Urothelium cell line (cell line): ENCODE data around the gene ALG12.
A peak's percentile ranks its signal among the peaks of the same experiment; 100 is the strongest.
"Not testable (repeated sequence)": the region's sequence is repeated elsewhere in the genome, so short reads cannot be mapped to it uniquely, and the experiment has no call there.

Experiments
- DNase-seq: peaks from one replicate; pipeline ENCODE4 v3.0.0; 2011; ENCODE audit warnings: low spot score, mixed read lengths
- FAIRE-seq: peaks from 2 replicates; lab custom pipeline; 2011; peaks lifted over from hg19 to GRCh38; lab: Jason Lieb, UNC

The ALG12 gene

DNA sequence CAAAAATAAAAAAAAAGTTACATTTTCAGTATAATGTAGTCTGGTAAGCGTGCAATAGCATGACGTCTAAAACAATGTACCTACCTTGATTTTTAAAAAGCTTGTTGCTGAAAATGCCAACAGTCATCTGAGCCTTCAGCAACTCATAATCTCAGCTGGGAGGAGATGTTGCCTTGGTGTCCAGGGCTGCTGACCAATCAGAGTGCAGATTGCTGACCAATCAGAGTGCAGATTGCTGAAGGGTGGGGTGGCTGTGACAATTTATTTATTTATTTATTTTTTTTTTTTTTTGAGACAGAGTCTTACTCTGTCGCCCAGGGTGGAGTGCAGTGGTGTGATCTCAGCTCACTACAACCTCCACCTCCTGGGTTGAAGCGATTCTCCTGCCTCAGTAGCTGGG lies 46.8 kb downstream of the ALG12 start:
- DNase-seq = no peak

DNA sequence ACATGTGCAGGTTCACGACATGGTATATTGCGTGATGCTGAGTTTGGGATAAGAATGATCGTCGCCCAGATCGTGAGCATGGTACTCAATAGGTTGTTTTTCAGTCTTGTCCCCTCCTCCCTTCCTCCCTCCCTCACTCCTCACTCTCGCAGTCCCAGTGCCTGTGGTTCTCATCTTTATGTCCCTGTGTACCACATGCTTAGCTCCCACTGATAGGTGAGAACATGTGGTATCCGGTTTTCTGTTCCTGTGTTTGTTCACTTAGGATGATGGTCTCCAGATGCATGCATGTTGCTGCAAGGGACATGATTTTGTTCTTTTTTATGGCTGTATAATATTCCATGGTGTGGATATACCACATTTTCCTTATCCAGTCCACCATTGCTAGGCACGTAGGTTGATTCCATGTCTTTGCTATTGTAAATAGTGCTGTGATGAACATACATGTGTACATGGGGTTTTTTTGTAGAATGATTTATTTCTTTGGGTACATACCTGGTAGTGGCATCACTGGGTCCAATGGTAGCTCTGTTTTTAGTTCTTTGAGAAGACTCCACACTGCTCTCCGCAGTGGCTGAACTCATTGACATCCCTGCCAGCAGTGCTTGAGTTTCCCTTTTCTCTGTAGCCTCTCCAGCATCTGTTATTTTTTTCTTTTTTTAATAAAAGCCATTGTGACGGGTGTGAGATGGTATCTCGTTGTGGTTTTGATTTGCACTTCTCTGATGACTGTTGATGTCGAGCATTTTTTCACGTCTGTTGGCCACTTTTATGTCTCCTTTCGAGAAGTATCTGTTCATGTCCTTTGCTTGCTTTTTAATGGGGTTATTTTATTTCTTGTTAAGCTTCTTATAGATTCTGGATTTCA lies 48.2 kb downstream of the ALG12 start:
- FAIRE-seq = no peak
- no peak for DNase-seq

More for the DNA sequence above, 46.8 kb downstream of the ALG12 start:
- no peak for FAIRE-seq

DNA sequence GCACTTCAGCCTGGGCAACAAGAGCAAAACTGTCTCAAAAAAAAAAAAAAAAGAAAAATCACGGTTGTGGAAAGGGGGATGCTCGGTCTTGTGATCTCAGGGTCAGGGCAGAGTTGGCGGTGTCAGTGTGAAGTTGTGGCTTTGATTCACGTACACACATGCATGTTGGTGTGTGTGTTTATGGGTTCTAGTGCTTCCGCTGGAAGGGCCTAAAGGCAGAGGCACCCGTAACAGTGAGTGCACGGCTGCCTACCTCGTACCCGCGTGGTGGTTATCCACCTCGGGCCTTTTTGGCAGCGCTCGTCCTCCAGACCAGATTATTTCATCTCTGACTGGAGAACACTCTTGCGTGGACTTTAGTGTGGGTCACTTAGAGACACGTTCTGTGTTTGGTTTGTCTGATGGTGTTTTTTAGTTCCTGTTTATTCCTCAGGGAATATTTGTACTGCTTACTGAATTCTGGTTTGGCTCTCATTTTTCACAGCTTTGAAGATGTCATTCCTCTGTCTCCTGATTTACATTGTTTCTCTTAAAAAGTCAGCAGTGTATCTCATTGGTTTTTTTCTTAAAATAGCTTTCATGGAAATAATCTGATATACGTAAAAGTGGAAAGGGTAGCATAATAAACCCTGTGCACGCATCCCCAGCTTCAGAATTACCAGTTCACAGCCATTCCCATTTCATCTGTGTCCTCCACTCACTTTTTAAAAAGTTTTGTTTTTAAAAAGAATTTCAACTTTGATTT lies 49.0 kb downstream of the ALG12 start:
- DNase-seq (no peak), FAIRE-seq (no peak)

DNA sequence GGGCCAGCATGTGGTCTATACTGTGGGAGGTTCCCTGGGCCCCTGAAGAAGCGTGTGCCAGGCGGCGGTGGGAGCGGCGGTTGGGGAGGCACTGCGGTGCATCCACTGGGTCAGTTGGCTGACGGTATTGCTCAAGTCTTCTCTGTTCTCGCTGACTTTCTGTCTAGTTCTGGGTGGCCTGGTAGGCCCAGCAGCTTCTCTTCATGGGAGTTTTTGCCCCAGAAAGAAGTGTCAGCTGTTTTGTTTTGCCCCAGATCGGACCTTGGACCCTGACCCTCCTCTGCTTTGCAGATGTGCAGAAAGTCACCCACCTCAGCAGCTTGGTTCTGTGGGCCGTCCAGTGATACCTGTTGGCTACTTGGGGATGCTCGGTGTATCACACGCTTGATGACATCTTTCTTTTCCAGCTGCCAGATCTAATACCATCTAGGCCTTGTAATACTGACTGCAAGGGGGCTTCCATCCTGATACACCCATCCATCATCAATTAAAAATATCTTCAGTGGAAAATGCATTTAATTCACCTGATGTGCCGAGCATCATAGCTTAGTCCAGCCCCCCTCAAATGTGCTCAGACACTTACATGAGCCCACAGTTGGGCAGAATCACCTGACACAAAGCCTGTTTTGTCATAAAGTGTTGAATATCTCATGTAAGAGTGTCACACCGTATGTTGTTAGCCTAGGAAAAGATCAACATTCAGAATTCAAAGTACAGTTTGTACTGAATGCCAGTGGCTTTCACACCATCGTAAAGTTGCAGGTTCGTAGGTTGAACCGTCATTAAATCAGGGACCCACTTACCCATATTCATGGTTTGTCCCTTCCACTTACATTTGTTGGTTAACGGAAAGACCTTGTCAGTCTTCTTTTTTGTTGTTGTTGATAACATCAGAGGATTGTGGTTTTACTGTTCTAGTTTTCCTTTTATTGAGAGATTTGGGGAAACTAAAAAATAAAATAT lies 50.7 kb downstream of the ALG12 start:
- FAIRE-seq (no peak), DNase-seq (no peak)

DNA sequence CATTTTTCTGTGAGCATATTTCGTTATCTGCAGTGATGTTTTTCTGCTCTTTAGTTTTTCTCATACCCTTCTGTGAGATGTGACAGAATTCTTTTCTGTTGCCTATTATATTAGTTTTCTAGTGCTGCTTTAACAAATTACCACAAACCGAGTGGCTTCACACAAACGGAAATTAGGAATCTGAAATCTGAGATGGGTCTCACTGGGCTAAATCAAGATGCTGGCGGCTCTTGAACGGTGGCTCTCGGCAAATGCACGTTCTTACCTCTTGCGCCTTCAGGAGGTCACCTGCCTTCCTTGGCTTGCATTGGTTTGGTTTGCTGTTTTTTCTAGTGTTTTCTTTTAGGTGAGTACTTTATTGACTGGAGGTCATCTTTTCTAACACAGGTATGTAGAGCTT lies 51.6 kb downstream of the ALG12 start:
- FAIRE-seq = no peak
- DNase-seq = no peak

DNA sequence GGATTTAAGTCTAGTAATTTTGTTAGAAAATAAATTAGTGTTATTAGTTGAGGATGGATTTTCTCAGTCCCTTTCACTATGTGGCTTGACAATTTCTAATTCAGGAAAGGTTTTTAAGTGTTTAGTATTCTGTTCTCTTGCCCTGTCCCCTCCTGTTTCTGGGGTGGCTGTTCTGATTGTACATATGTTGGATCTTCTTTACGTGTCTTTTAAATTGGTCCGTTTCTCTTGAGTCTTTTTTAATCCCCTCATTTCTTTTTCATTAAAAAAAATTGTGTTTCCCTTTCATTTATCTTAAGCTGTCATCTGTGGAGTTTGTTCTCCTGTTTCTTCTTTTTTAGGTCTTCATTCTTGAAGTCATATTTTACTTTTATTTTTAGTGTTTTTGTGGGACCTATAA lies 52.1 kb downstream of the ALG12 start:
- DNase-seq (no peak), FAIRE-seq (no peak)

DNA sequence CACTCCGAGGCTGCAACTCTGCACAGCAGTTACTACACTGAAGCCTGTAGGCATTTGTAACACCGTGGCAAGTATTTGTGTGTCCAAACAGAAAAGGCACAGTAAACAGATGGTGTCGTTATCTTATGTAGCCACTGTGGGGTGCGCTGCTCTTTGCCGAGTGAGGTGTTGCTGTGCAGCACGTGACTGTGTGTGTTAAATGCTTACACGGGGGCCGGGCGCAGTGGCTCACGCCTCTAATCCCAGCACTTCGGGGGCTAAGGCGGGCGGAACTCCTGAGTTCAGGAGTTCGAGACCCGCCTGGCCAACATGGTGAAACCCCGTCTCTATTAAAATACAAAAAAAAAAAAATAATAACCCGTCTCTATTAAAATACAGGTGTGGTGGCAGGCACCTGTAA lies 53.1 kb downstream of the ALG12 start:
- no peak for FAIRE-seq
- no peak for DNase-seq

DNA sequence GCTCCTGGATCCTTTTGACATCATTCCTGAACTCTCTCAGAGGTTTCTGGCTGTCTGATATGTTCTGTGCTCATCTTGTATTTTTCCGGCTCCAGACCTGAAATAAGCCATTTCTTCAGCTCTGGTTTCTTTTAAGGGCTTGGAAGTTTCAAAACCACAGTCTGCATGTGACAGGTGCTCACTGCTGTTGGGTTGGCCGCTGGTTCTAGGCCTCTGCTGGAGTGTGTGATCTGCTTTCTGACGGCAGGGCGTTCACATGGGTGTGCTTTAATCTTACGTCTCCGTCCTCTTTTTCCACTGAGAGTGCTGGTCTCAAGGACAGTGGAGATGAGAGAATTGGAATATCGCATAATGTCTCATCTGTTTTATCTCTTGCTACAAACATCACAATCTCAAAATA lies 54.3 kb downstream of the ALG12 start:
- DNase-seq (no peak), FAIRE-seq (no peak)

DNA sequence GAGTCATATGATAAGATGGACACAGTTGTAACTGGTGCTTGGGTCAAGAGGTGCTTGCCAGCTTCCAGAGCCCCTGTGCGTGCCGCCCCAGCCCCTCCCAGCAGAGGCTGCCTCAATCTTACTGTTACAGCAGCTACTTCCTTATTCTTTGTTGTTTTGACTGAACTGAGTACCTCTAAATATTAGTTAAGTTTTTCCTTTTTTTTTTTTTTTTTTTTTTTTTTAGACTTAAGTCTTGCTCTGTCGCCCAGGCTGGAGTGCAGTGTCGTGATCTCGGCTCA lies 55.8 kb downstream of the ALG12 start:
- FAIRE-seq (no peak), DNase-seq (no peak)

DNA sequence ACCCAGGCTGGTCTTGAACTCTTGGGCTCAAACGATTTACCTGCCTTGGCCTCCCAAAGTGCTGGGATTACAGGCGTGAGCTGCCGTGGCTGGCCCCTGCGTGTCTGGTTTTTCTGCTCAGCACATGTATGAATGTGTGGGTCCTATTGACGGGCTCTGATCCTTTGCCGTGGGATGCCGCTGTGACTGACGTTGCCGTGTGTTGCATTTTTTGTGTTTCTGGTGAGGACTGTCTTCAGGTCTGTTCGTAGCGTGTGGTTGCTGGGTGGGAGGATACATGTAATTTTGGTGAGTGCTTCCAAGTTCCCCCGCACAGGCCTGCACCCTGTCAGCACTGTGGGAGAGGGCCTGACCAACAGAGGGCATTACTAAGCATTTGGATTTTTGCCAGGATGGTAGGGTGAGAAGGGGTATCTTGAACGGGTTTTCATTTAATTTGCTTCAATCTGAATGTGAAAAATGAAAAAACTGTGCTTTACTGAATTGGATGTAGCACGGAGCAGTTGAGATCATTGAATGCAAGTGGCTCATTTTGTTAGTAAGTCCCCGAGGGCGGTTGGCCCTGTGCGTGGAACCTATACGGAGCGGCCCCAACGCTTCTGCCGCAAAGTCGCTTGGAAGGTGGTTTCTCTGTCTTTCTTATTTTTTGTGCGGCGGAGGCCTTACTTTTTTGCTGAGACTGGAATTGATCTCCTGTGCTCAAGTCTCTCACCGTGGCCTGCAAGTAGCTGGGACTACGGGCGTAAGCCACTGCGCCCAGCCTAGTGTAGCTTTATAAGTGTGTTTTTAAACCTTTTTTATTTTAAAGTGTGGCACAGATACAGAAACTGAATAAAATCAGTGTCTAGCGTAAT lies 56.4 kb downstream of the ALG12 start:
- FAIRE-seq (no peak), DNase-seq (no peak)

DNA sequence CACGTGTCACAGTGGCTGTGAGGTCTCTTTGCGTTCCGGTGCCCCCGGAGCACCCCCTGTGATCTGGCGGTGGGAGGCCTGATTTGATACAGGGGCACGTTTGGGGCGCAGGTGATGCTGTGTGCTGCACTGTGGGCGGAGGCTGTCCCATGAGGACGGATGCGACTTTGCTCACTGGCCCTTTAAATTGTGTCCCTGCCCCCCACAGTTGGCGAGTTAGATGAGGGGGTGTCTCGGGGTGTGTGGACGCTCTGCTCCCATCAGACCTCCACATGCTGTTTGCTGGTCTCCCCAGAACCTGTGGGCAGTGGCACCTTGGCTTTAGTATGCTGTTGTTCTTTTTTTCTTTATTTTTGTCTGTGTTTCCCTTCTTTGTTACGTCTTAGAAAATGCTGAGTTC lies 59.4 kb downstream of the ALG12 start:
- no peak for FAIRE-seq
- DNase-seq = no peak

DNA sequence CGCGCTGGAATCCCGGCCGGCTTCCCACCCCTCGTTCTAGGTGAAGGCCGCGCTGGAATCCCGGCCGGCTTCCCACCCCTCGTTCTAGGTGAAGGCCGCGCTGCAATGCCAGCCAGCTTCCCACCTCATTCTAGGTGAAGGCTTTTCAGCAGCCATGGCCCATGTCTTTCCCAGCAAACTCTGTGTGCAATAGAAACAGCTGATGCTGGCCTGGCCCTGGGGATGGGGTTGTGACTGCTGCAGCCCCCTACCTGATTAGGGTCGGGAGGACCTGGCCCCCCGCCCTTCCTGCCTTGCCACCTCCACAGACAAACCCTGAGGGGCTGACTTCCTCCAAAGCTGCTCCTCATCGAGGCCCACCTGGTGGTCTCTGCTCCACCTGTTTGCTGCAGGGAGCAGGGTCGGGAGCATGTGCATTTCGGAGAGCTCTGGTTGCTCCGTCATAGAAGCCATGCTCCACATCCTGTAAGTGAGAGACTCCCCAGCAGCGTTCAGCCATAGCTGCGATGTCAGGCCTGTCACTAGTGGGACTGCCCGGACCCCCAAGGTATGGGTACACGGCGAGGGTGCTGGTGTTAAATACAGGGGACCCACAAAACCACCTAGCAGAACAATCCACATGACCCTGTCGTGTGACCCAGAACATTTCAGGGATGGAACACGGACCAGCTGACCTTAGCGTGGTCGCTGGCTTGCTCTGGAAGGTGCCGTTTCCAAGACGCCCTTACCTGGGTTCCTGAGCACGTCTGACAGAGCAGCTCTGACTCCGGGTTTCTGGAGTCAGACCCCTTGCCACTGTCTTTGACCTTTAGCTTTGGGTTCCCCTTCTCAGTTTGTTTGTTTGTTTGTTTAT lies 61.2 kb downstream of the ALG12 start:
- DNase-seq (no peak), FAIRE-seq (no peak)

DNA sequence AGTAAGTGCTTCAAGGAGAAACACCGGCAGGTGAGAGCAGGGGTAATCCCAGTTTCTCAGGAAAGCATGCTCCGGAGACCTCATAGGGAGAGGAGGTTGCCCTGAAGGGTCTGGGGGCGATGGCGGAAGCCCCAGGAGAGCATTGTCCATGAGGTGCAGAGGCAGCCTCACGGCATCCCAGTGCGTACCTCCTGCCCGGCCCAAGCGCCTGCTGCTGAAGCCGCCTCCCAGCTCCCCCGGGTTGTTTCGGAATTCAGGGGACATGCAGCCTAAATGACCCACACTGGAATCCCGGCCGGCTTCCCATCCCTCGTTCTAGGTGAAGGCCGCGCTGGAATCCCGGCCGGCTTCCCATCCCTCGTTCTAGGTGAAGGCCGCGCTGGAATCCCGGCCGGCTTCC lies 61.9 kb downstream of the ALG12 start:
- no peak for FAIRE-seq

DNA sequence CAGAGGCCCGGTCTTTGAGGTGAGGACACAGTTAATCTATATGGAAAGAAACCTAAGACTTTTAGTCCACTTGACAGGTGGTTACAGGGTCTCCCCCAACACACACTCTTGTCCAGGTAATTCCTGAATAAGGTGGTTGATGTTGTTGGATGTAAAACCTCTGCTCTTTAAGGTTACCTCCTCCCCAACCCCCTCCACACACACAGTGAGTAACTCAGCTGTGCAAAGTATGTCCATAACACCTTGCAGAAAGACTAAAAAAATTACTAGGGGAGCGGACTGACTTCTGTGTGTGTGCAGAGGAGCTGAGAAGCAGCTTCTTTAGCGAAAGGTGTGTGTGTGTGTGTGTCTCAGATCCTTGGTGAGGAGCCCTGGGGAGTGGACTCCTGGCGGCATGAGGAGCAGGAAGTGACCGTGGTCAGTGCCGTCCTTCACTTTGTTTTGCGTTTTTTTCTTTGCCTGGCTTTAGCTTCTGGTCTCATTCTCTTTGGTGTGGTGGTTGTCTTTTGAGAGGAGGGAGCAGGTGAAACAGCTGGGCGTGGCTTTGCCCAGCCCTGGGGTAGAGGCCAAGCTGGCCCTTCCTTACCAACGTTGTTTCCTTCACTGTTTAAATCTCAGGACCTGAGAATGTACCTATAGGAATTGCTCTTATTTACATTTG lies 62.9 kb downstream of the ALG12 start:
- FAIRE-seq (no peak), DNase-seq (no peak)

More for the DNA sequence above, 61.9 kb downstream of the ALG12 start:
- DNase-seq = no peak

DNA sequence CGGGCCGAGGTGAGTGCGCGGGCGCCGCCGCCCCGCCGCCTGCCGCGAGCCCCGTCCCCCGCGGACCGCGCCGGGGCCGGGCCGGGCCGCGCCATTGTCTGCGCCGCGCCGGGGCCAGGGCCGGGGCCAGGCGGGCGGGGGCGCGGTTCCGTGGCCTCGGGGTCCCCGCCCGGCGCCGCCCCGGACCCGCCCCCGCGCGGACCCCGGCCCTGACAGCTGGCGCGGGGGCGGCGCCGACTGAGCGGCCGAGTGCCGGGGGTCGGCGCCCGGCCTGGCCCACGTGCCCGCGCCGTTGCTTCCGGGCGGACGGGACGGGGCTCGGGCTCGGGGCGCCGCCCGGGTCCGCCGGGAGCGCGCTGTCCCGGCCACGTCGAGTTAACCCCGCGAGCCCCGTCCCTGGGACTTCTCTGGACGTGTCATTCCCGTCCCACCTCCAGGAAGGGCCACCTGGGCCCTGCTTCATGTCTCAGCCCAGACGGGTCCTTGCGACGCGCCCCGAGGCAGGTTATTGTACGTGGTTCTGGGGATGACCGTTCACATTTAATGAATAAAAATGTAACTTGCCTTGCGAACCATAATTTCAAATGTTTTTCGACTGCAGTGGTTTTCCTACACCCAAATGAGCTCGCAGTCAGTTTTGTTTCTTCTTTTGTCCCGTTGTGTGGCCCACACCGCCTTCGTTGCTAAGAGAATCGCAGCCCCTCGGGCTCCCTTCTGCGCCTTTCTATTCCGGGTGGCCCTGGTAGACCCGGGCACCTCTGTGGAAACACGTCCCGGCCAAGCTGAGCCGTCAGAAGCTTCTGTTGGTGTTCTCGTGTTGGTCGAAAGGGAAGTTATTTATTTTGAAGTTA lies 64.0 kb downstream of the ALG12 start:
- FAIRE-seq (no peak), DNase-seq (peak; percentile 49)

DNA sequence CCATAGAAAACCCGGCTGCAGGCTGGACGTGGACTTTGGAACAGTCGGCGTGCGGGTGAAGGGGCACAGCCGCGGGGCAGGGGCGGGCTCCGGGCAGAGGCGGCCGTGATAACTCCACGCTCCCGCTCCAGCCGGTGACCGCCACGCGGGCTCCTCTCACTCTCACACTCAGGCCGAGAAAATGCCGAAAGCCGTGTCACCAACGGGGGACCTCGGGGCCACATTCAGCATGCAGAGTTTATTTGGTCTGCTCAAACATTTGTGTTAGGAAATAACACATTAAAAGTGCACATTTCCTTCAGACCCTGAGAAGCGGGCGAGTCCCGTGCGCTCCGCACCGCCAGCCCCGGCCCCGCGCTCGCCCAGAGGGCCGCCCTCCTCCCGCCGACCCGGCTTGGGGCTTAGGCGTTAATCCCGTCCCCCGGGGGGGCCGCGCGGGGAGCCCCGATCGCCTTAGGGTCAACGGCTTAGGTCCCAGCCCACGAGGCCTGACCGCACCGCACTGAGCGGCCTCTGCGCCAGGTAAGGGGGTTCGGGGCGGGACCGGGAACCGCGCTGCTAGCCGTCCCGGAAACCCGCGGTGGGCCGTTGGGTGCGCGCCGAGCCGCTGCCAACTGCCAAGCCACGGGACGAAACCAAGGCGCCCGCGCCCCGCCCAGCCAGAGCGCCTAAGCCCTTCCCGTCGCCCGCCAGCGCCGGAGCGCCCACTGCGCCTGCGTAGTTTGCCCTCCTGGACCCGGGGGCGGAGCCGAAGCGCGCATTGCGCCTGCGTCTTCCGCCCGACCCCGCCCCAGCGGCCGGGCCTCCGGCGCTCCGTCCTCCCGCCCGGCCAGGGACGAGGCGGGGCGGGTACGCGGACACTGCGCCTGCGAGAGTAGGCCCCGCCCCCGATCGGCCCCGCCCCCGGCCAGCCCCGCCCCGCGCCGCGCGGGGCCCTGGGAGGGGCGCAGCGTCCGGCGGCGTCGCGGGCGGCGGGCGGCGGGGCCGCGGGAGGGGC lies 65.0 kb downstream of the ALG12 start, which contains the start of gene ZBED4:
ZBED4 (plus strand) TSS at position 947 of the 997 bp plus-strand sequence. CDS start 29,819 bp downstream, outside the sequence.
- DNase-seq (peak; percentile 100), FAIRE-seq (peak; percentile 99)

DNA sequence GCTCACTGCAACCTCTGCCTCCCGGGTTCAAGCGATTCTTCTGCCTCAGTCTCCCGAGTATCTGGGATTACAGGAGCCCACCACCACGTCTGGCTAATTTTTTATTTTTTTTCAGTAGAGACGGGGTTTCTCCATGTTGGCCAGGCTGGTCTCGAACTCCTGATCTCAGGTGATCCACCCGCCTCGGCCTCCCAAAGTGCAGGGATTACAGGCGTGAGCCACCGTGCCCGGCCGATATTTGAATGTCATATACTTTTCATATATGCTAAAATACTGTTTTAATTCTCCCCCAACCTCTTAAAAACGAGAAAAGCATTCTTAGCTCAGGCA lies 65.7 kb downstream of the ALG12 start:
- DNase-seq, FAIRE-seq: not testable (repeated sequence)
